ENCODE results near the gene RHOA.
A peak's percentile ranks its signal among the peaks of the same experiment; 100 is the strongest.
"Not testable (repeated sequence)": the region's sequence is repeated elsewhere in the genome, so short reads cannot be mapped to it uniquely, and the experiment has no call there.

The RHOA gene

DNA sequence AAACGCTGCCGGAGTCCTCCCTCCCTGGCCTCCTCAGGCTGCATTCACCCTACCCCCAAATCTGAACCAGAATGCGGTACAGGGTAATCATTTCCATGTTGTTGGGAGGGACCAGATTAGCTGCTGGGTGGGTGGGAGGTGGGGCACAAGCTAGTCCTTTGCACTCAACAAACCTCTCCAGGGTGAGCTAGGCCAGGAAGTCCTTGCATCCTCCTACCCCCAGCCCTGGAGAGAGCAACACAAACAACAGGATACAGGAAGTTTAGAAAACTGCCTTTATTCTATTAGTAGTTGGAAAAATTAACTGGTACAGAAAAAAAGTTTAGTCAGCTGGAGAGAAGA lies 52.9 kb downstream of the RHOA start:
- peak; percentile 33 for DNase-seq

DNA sequence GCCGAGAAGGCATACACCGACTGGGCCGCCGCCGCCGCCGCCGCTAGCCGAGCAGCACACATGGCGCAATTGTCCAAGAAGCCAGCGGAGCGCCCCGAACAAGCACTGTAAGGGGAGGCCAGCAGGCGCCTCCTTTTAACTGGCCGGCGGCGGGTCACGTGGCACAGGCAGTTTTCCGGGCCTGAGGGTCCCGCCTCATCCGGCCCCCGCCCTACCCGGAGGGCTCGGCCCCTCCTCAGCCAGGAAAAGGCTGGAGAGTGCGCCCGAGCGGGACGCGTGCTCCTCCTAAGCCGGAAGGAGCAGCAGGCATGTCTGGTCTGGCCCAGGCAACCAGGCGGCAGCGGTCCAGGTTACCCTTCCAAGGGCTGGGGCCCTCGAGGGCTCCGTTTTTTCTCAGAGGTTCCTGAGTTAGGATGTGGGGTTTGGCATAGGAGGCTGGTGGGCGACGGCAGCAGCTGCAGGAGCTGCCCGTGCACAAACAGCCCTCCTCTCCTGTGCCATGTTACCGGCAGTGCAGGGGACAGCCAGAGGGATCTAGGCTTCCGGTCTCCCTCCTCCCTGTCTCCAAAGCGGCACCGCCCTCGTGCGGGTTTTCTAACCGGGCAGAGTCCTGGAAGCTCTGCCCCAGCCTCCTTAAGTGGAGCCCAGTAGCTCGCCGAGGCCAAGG lies 53.4 kb downstream of the RHOA start, which contains the start of gene GPX1:
Gene GPX1, minus strand, starts transcription at position 137 of the 667 bp plus-strand sequence. Its CDS starts 75 bp downstream, at position 62.
- peak; percentile 92 for DNase-seq

GRCh38 chr3:49357443-49358216 lies 54.1 kb downstream of the RHOA start:
- peak; percentile 91 for DNase-seq

GRCh38 chr3:49357095-49357442 lies 54.7 kb downstream of the RHOA start:
- DNase-seq, result peak; percentile 10

GRCh38 chr3:49352890-49353421 lies 58.8 kb downstream of the RHOA start:
- DNase-seq, result peak; percentile 48

DNA sequence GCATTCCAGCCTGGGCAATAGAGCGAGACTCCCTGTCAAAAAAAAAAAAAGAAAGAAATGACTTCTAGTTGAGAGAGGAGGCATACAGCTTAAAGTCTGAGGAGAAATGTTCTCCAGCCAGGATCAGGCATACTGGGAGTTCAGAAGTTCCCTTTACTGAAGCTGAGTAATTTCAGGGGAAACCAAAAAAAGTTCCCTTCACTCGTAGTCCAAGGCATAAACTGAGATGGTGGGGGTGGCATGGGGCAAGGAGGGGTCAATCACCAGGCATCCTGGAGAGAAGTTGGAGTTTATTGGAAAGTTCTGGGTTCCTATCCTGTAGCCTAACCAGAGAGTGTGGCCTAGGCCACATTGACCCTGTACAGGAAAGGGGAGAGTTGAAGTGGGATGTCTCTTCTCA lies 59.5 kb downstream of the RHOA start:
- peak; percentile 89 for DNase-seq

DNA sequence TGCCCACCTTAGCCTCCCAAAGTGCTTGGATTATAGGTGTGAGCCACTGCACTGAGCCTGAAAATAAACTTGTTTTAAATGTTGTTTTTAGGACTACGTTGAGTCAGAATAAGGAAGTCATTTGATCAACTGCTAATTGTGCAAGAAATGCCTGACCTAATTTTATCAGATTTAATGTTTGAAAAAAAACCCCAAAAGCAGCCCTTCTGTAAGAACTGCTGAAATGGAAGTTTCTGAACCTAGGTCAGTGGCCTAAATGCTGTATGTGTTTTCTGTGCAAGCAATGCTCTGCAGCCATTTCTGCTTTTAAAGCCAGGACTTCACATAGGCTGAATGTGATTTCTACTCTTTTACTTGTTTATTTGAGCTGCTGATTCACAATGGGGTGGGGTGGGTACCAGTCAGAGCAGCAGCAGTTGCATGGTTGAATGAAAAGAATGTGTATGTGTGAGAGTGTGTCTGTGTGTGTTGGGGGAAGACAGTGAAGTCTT lies 60.2 kb downstream of the RHOA start:
- DNase-seq, result peak; percentile 95

GRCh38 chr3:49349348-49350114 lies 62.2 kb downstream of the RHOA start:
- peak; percentile 50 for DNase-seq

DNA sequence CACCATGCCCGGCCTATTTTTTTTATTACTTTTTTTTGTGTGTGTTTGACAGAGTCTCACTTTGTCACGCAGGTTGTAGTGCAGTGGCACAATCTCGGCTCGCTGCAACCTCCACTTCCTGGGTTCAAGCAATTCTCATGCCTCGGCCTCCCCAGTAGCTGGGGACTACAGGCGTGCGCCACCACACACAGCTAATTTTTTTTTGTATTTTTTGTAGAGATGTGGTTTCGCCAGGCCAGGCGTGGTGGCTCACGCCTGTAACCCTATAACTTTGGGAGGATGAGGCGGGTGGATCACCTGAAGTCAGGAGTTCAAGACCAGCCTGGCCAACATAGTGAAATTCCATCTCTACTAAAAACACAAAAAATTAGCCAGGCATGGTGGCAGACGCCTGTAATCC lies 63.4 kb downstream of the RHOA start:
- DNase-seq, result not testable (repeated sequence)

- DNase-seq, result peak; percentile 86
Observed at GRCh38 chr3:49346797-49347251, 65.0 kb downstream of the RHOA start.

- peak; percentile 61 for DNase-seq
Observed at GRCh38 chr3:49343163-49343562, 68.6 kb downstream of the RHOA start.

DNA sequence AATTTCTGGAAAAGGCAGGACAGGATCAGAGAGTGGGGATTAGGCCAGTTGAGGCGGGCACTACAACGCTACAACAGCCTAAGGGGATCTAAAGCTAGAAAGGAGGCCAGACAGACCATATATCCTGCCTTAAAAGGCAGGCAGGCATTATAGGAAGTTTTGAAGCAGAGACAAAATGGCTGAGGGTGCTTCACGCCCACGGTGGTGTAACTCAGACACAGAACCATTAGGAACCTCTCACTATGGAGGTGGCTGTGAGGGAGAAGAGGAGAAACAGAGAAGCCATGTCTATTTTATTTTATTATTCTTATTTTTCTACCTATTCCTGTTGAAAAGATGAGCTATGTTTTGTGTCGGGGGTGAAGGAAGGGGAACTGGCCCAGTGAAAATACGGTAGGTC lies 69.8 kb downstream of the RHOA start:
- DNase-seq, result peak; percentile 52

- peak; percentile 84 for DNase-seq
Observed at GRCh38 chr3:49339941-49340800, 71.6 kb downstream of the RHOA start, which contains the start of gene USP4. Gene USP4, minus strand, starts transcription at chr3:49340053. Its CDS starts 29 bp downstream, at chr3:49340024.

- DNase-seq, result peak; percentile 15
Observed at GRCh38 chr3:49339581-49339940, 72.2 kb downstream of the RHOA start.

GRCh38 chr3:49333916-49334633 lies 77.7 kb downstream of the RHOA start:
- peak; percentile 62 for DNase-seq

DNA sequence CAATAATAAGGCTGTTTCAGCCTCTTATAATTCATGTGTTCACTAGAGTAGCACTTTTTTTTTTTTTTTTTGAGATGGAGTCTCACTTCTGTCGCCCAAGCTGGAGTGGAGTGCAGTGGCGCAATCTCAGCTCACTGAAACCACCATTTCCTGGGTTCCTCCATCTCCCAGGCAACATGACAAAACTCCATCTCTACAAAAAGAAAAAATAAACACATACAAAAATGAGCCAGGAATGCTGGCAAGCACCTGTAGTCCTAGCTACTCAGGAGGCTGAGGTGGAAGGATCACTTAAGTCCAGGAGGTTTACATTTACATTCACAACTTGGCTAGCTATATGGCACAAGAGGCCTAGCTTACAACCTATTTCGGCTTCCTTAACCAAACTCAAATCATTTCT lies 78.7 kb downstream of the RHOA start:
- peak; percentile 76 for DNase-seq

DNA sequence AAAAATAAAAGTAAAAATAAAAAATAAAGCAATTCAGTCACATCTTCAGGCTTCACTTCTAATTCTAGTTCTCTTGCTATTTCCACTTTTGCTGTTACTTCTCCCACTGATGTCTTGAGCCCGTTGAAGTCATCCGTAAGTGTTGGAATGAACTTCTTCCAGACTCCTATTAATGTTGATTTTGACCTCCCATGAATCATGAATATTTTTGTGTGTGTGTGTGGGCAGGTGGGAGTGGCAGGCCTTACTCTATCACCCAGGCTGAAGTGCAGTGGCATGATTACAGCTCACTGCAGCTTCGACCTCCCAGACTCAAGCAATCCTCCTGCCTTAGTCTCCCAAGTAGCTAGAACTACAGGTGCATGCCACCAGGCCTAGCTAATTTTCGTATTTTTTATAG lies 82.6 kb downstream of the RHOA start:
- DNase-seq, result peak; percentile 60

DNA sequence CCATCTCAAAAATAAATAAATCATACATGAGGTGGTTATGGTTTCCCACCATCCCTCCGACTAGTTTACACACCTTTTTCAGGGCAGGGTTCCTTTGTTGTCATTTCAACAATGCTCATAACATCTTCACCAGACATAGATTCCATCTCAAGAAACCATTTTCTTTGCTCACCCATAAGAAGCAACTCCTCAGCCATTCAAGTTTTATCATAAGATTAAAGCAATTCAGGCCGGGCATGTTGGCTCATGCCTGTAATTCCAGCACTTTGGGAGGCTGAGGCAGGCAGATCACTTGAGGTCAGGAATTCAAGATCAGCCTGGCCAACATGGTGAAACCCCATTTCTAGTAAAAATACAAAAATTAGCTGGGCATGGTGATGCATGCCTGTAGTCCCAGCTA lies 83.4 kb downstream of the RHOA start:
- not testable (repeated sequence) for DNase-seq

DNA sequence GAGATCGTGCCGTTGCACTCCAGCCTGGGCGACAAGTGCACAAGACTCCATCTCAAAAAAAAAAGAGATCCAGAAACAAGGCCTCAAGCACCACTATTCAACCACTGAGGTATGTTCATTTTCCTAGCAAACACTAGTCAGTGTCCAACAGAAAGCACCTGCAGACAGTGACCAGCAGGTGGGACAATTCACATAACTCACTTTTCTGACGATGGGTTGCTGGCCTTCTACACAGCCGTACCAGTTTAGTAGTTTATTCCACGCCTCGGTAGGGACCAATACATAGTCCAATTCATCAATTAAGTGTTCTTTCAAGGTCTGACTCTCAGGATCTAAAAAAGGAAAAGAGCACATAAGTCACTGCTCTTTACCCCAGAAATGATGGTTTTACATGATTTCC lies 84.3 kb downstream of the RHOA start:
- no peak for DNase-seq

DNA sequence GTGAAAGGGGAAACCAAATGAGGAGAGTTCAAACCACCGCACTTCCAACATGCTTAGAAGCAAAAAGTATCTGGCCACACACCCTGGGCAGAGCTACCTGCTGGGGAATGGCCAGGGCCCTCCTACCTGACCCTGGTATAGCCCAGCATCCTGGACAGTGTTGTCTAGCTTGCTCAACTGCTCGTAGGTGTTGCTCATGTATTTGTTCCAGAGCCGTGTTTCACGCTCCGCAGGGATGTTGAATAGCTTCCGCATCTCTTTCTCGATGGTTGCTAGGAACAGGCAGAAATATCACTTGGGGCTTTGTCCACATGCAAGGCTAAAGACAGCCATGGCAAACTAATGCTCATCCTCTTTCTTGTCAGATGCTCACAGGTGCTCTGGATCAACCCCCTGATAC lies 87.0 kb downstream of the RHOA start:
- DNase-seq, result no peak

GRCh38 chr3:49316696-49317457 lies 94.9 kb downstream of the RHOA start:
- no peak for DNase-seq

Measured in inflammatory macrophage treated with lipopolysaccharide for 4 hours (primary cell).